HG02943 (cell line): ENCODE data around the gene HJURP.

ENCODE experiments used
- ATAC-seq: cut with Tn5 transposase; IDR thresholded peaks from one replicate; pipeline ENCODE4 v1.9.1; 2021; ENCODE audit warnings: mild to moderate bottlenecking, low read depth, moderate library complexity; ENCODE audit not compliant: unreplicated experiment

HJURP gene

GRCh38 chr2:233849607-233850271, 4.6 kb downstream of the HJURP start:
- ATAC-seq = no peak

DNA sequence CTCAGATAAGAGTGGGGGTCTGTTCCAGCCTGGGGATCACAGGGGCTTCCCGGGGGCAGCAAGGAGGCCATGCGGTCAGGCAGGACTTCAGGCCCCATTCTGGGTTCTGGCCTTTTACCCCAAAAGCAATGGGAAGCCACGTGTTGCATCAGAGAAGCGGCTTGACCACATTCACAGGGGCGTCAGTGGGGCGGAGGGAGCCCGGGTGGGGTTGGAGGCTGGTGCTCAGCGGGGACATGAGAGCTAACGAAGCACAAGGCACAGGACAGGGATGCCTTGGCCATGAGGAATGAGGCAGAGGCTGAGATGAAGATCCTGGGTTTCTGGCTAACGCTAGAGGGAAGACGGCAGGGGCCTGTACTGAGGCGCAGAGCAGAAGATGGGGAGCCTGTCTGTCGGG, 6.1 kb downstream of the HJURP start:
- no peak for ATAC-seq

GRCh38 chr2:233847248-233847898, 7.0 kb downstream of the HJURP start:
- ATAC-seq = no peak

GRCh38 chr2:233846387-233847247, 7.7 kb downstream of the HJURP start:
- ATAC-seq = no peak

GRCh38 chr2:233845301-233846060, 8.9 kb downstream of the HJURP start:
- no peak for ATAC-seq

DNA sequence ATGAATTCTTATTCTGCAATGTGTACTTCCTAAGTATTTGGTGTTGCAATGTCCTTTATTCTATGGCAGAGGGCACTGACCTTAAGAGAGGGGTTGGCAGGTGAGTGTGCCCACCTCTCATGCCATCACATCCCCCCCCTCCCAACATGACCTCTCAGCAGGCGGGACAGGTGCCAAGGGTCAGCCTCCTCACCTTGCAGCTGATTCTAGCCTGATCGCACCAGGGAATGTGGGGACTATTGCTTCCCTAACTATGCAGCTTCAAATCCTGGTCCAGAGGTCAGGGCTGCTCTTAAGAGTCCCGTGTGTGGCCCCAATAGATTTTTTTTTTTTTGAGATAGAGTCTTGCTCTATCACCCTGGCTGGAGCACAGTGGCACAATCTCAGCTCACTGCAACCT, 9.5 kb downstream of the HJURP start:
- no peak for ATAC-seq

- no peak for ATAC-seq
These were observed 10.1 kb downstream of the HJURP start for GRCh38 chr2:233844064-233844807.

GRCh38 chr2:233841183-233841582, 13.2 kb downstream of the HJURP start:
- no peak for ATAC-seq

GRCh38 chr2:233840520-233840919, 13.8 kb downstream of the HJURP start:
- no peak for ATAC-seq

- ATAC-seq = no peak
These were observed 14.9 kb downstream of the HJURP start for GRCh38 chr2:233839447-233839820.

DNA sequence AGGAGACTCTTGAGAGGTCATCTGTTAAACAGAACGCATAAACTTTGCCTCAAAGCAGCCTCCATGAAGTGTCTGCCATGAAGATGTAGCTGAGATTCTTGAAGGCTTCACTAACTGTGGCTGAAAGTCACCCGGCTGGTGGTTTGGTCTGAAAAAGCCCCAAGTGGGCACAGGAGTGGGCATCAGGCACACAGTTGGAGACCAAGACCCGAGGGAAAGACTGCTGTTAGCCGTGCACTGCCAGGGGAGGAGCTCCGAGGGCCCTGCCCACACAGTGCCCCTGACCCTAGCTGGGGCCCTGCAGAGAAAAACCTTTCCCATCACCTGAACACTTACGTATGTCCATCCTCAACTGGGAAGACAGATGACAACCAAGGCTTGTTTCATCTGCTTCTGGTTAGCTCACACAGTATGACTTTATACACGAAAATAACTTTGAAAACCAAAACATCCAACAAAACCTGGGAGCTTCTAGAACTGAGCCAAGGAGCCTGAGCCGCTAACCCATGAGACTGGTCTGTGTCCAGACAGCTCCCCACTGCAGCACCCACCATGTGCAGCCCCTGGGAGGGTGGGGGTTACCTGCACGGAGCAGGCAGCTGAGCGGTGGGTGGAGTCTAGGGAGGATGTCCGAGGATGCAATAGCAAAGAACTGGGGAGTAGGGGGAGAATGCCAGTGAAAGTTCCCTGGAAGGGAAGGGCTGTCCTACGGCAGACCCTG, 15.4 kb downstream of the HJURP start:
- ATAC-seq = no peak

DNA sequence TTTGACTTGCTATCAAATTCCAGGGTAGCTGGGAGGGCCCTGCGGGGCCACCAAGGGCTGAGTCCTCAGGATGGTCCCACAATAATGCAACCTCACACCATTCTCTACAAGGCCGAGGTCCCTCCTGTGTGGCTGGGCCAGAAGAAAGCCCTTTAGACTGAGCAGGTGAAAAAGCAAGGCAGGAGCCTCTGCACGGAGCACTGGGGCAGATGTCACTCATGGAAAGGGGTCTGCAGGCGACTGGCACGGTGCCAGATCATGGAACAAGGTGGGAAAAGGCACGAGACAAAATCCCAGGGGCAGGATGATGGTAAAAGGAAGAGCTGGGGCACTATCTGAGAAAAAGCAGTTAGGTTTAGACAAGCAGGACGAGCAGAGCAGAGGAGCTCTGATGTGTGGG, 16.1 kb downstream of the HJURP start:
- no peak for ATAC-seq

DNA sequence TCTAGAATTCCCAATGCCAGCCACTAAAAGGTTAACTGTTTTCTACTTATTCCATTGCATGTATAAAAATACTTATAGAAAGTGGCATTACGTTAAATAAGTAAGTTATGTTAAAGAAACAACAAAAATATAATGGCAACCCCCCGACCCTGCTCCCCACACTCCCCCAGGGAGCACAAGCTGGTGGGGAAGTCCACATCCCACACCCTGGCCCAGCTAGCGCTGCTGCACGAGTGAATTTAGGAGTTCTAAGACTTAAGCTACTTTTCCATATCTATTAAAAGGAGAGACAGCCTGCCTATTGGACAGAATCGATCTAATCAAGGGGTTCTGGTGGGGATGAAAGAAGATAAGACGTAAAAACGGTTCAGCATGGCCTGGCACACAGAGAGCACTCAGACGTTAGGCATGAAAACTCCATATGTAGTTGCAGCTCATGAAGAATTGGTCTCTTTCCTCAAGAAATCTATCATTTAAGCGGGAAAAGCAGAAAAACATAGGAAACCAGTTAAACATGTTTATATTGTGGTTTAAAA, 16.6 kb downstream of the HJURP start:
- ATAC-seq = no peak

GRCh38 chr2:233836359-233836758, 18.0 kb downstream of the HJURP start:
- ATAC-seq = no peak

DNA sequence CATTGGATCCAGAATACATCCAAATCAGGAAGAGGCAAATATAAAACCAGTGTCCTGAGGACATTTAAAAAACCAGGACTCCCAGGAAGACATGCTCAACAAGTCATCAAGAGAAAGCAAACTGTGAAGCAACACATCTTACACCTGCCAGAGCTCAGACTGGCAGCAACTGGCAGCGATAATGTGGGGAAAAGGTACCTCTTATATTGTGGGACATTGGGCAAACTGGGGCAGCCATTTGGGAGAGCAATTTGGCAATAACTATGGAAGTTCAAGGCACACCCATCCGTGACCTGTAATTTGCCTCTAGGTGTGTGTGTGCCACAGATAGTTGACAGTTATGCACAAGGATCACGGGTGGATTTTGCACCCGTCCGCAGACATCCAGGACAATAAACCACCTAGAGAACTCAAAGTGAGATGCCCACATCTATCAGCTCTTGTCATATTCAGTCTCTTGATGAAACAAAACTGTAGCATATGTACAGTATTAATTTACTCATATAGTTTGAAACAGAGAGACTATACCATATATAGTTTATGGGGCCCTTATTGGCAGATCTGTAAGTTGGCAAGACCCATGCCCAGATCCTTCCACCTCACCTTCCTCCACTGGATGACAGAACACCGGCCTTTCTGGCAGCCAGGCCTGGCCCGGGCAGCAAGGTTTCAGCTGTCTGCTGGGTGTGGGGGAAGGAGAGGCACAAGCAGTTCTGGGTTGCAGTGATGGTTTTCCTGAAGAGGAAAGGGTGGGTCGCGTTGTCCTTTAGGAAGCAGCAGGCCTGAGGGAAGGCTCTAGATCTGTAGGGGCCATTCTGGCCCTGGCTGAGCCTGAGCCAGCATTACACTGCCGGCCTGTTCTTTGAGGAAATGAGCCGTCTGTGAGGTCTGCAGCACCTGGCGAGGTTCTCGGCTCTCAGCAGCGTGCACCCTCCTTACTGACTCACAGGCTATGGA, 18.8 kb downstream of the HJURP start:
- ATAC-seq = no peak

GRCh38 chr2:233833345-233833744, 21.0 kb downstream of the HJURP start:
- ATAC-seq = no peak

DNA sequence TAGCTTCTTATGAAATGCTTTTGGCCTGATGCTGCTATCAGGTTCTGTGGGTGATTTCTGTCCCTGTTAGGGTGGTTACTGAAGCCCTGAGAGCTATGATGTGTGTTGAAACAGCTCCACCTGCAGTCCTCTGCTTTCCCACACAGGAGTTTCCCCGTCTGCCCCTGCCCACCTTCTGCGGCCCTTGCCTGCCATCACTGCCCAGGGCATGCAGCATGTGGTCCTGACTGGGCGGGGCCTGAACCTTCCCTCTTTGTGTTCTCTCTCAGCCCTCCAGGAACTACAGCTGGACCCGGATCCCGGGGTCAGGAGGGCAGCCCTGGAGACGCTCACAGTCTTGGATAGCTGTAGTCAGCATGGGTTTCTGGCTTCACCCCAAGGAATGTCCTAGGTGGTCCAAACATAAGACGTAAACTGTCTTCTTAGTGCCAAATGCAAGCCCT, 21.4 kb downstream of the HJURP start:
- ATAC-seq = no peak

DNA sequence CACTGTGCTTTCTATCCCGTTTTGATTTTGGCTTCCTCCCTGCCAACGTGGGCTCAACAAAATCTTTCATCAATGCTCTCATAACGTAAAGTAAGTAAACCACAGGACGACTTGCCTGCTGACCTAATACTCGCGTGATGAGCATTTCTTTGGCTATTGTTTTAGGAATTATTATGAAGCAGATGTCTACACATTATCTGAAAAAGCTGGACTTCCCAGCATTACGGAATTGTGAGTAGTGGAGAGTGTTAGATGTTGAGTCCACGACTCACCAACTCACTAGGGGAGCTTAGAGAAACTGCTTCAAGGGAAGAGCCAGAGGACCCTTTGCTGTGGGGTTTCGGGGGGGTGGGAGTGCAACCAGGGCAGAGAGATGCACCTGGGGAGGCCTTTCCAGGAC, 21.9 kb downstream of the HJURP start:
- ATAC-seq = no peak
